ENCODE measurements around the gene NKX6-2.
"Not testable (repeated sequence)": the region's sequence is repeated elsewhere in the genome, so short reads cannot be mapped to it uniquely, and the experiment has no call there.

The NKX6-2 gene

GRCh38 chr10:132779549-132780294, 6.2 kb downstream of the NKX6-2 start:
- Mint-ChIP-seq H3K27ac (ENCODE audit: low read depth) (no peak overlapping the region), H3K36me3 (ENCODE audit: insufficient read depth) (peaks cover 5% of the 10 kb centered on the region), H3K9me3 (no peaks in the 10 kb centered on the region), H3K27me3 (no peaks in the 10 kb centered on the region), H3K4me3 (no peak overlapping the region), H3K4me1 (no peaks in the 10 kb centered on the region)
- no peak for ATAC-seq (replicated peaks; ENCODE audit: extremely low read depth, poor library complexity, severe bottlenecking)
- no peak for DNase-seq (ENCODE audit: low spot score in 2 of 2)

GRCh38 chr10:132777441-132777840, 8.5 kb downstream of the NKX6-2 start:
- no peak overlapping the region for H3K4me3 Mint-ChIP-seq
- no peaks in the 10 kb centered on the region for H3K9me3 Mint-ChIP-seq
- H3K27me3 Mint-ChIP-seq = no peaks in the 10 kb centered on the region
- no peak for DNase-seq (ENCODE audit: low spot score in 2 of 2)
- no peak overlapping the region for H3K27ac Mint-ChIP-seq (ENCODE audit: low read depth)
- no peaks in the 10 kb centered on the region for H3K4me1 Mint-ChIP-seq
- ATAC-seq (replicated peaks; ENCODE audit: extremely low read depth, poor library complexity, severe bottlenecking) = no peak
- H3K36me3 Mint-ChIP-seq (ENCODE audit: insufficient read depth) = peaks cover 2% of the 10 kb centered on the region

GRCh38 chr10:132776821-132777220, 9.1 kb downstream of the NKX6-2 start:
- no peaks in the 10 kb centered on the region for H3K27me3 Mint-ChIP-seq
- ATAC-seq (replicated peaks; ENCODE audit: extremely low read depth, poor library complexity, severe bottlenecking) (no peak), DNase-seq (ENCODE audit: low spot score in 2 of 2) (no peak)
- no peaks in the 10 kb centered on the region for H3K4me1 Mint-ChIP-seq
- H3K36me3 Mint-ChIP-seq (ENCODE audit: insufficient read depth) = peaks cover 2% of the 10 kb centered on the region
- H3K9me3 Mint-ChIP-seq = no peaks in the 10 kb centered on the region
- H3K27ac Mint-ChIP-seq (ENCODE audit: low read depth) = no peak overlapping the region
- H3K4me3 Mint-ChIP-seq = no peak overlapping the region

- H3K36me3 Mint-ChIP-seq (ENCODE audit: insufficient read depth) = peaks cover 2% of the 10 kb centered on the region
- H3K4me1 Mint-ChIP-seq = no peaks in the 10 kb centered on the region
- DNase-seq (ENCODE audit: low spot score in 2 of 2) (no peak), ATAC-seq (replicated peaks; ENCODE audit: extremely low read depth, poor library complexity, severe bottlenecking) (no peak)
- no peak overlapping the region for H3K4me3 Mint-ChIP-seq
- H3K9me3 Mint-ChIP-seq = no peaks in the 10 kb centered on the region
- no peak overlapping the region for H3K27ac Mint-ChIP-seq (ENCODE audit: low read depth)
- no peaks in the 10 kb centered on the region for H3K27me3 Mint-ChIP-seq
Measured at GRCh38 chr10:132776186-132776585, 9.8 kb downstream of the NKX6-2 start.

- ATAC-seq (replicated peaks; ENCODE audit: extremely low read depth, poor library complexity, severe bottlenecking) = no peak
- Mint-ChIP-seq H3K27me3 (no peaks in the 10 kb centered on the region), H3K4me1 (no peaks in the 10 kb centered on the region), H3K9me3 (no peaks in the 10 kb centered on the region), H3K36me3 (ENCODE audit: insufficient read depth) (peaks cover 2% of the 10 kb centered on the region), H3K4me3 (no peak overlapping the region), H3K27ac (ENCODE audit: low read depth) (no peak overlapping the region)
- no peak for DNase-seq (ENCODE audit: low spot score in 2 of 2)
Measured at GRCh38 chr10:132774902-132775863, 10.8 kb downstream of the NKX6-2 start.

- H3K4me3 Mint-ChIP-seq = no peak overlapping the region
- no peaks in the 10 kb centered on the region for H3K36me3 Mint-ChIP-seq (ENCODE audit: insufficient read depth)
- no peaks in the 10 kb centered on the region for H3K4me1 Mint-ChIP-seq
- DNase-seq (ENCODE audit: low spot score in 2 of 2) = no peak
- H3K9me3 Mint-ChIP-seq = no peaks in the 10 kb centered on the region
- no peak for ATAC-seq (replicated peaks; ENCODE audit: extremely low read depth, poor library complexity, severe bottlenecking)
- no peaks in the 10 kb centered on the region for H3K27me3 Mint-ChIP-seq
- no peak overlapping the region for H3K27ac Mint-ChIP-seq (ENCODE audit: low read depth)
Measured at GRCh38 chr10:132774181-132774901, 11.6 kb downstream of the NKX6-2 start.

GRCh38 chr10:132772816-132773215, 13.1 kb downstream of the NKX6-2 start:
- H3K27me3 Mint-ChIP-seq, H3K9me3 Mint-ChIP-seq: not testable (repeated sequence)

GRCh38 chr10:132770061-132771021, 15.6 kb downstream of the NKX6-2 start:
- Mint-ChIP-seq H3K4me1 (no peaks in the 10 kb centered on the region), H3K9me3 (no peaks in the 10 kb centered on the region), H3K27ac (ENCODE audit: low read depth) (no peak overlapping the region), H3K4me3 (no peak overlapping the region), H3K36me3 (ENCODE audit: insufficient read depth) (peaks cover 4% of the 10 kb centered on the region), H3K27me3 (no peaks in the 10 kb centered on the region)
- ATAC-seq (replicated peaks; ENCODE audit: extremely low read depth, poor library complexity, severe bottlenecking) (no peak), DNase-seq (ENCODE audit: low spot score in 2 of 2) (no peak)

More at GRCh38 chr10:132772816-132773215, 13.1 kb downstream of the NKX6-2 start:
- not testable (repeated sequence) for H3K36me3 Mint-ChIP-seq (ENCODE audit: insufficient read depth); H3K27ac Mint-ChIP-seq (ENCODE audit: low read depth); H3K4me1 Mint-ChIP-seq; DNase-seq (ENCODE audit: low spot score in 2 of 2); H3K4me3 Mint-ChIP-seq; ATAC-seq (replicated peaks; ENCODE audit: extremely low read depth, poor library complexity, severe bottlenecking)

- peaks cover 5% of the 10 kb centered on the region for H3K36me3 Mint-ChIP-seq (ENCODE audit: insufficient read depth)
- H3K27me3 Mint-ChIP-seq = no peaks in the 10 kb centered on the region
- no peak overlapping the region for H3K4me3 Mint-ChIP-seq
- peaks cover 5% of the 10 kb centered on the region for H3K4me1 Mint-ChIP-seq
- no peaks in the 10 kb centered on the region for H3K9me3 Mint-ChIP-seq
- DNase-seq (ENCODE audit: low spot score in 2 of 2) (no peak), ATAC-seq (replicated peaks; ENCODE audit: extremely low read depth, poor library complexity, severe bottlenecking) (no peak)
- H3K27ac Mint-ChIP-seq (ENCODE audit: low read depth) = no peak overlapping the region
Measured at GRCh38 chr10:132768346-132769248, 17.4 kb downstream of the NKX6-2 start.

GRCh38 chr10:132766291-132766690, 19.7 kb downstream of the NKX6-2 start:
- H3K27ac Mint-ChIP-seq (ENCODE audit: low read depth) = no peak overlapping the region
- no peak for DNase-seq (ENCODE audit: low spot score in 2 of 2)
- peaks cover 5% of the 10 kb centered on the region for H3K4me1 Mint-ChIP-seq
- H3K36me3 Mint-ChIP-seq (ENCODE audit: insufficient read depth) = peaks cover 5% of the 10 kb centered on the region
- no peaks in the 10 kb centered on the region for H3K9me3 Mint-ChIP-seq
- no peak overlapping the region for H3K4me3 Mint-ChIP-seq
- ATAC-seq (replicated peaks; ENCODE audit: extremely low read depth, poor library complexity, severe bottlenecking) = no peak
- no peaks in the 10 kb centered on the region for H3K27me3 Mint-ChIP-seq

- H3K27ac Mint-ChIP-seq (ENCODE audit: low read depth) = no peak overlapping the region
- ATAC-seq (replicated peaks; ENCODE audit: extremely low read depth, poor library complexity, severe bottlenecking) = no peak
- H3K9me3 Mint-ChIP-seq = no peaks in the 10 kb centered on the region
- peaks cover 5% of the 10 kb centered on the region for H3K4me1 Mint-ChIP-seq
- peaks cover 5% of the 10 kb centered on the region for H3K36me3 Mint-ChIP-seq (ENCODE audit: insufficient read depth)
- H3K4me3 Mint-ChIP-seq = no peak overlapping the region
- DNase-seq (ENCODE audit: low spot score in 2 of 2) = no peak
- no peaks in the 10 kb centered on the region for H3K27me3 Mint-ChIP-seq
Measured at GRCh38 chr10:132765435-132765834, 20.5 kb downstream of the NKX6-2 start.
